Liver (tissue), 9 donors: Measurements from ENCODE around the gene ABCC8. TPM values are rescaled to one million over a fixed set of nuclear protein-coding genes. Genes with fewer than 3 reads are reported as not detected.

ENCODE experiments used
- DNase-seq: peaks from one replicate; pipeline ENCODE4 v3.0.0-alpha.2; 2017; ENCODE audit warnings: low spot score
- H3K27ac ChIP-seq, 2 donors: one replicate each; pipeline ENCODE4 v1.7.0; 2013; ENCODE audit warnings: inconsistent platforms in 2 of 2, low read length in 2 of 2, control low read depth in 1 of 2, low read depth in 1 of 2, mild to moderate bottlenecking in 1 of 2
- H3K27me3 ChIP-seq, 4 donors: one replicate each; pipeline versions ENCODE4 v1.6.1 to v1.7.0; 2013; ENCODE audit warnings: low read length in 3 of 4, inconsistent platforms in 1 of 4, mild to moderate bottlenecking in 1 of 4, moderate library complexity in 1 of 4; ENCODE audit not compliant: control insufficient read depth in 4 of 4, insufficient read depth in 4 of 4
- H3K36me3 ChIP-seq, 4 donors: one replicate each; pipeline versions ENCODE4 v1.6.1 to v1.7.0; 2013; ENCODE audit warnings: low read length in 3 of 4, mild to moderate bottlenecking in 3 of 4, low read depth in 1 of 4, moderate library complexity in 1 of 4; ENCODE audit not compliant: control insufficient read depth in 4 of 4, insufficient read depth in 3 of 4
- H3K4me1 ChIP-seq, 4 donors: one replicate each; pipeline versions ENCODE4 v1.6.1 to v1.7.0; 2013; ENCODE audit warnings: low read length in 3 of 4, mild to moderate bottlenecking in 3 of 4, moderate library complexity in 1 of 4; ENCODE audit not compliant: control insufficient read depth in 4 of 4, insufficient read depth in 4 of 4
- H3K4me3 ChIP-seq, 3 donors: one replicate each; pipeline versions ENCODE4 v1.6.1 to v1.7.0; 2013; ENCODE audit warnings: low read length in 3 of 3, control low read depth in 1 of 3, low read depth in 1 of 3, mild to moderate bottlenecking in 1 of 3
- H3K9ac ChIP-seq, 2 donors: one replicate each; pipeline ENCODE4 v1.7.0; 2013; ENCODE audit warnings: low read length in 2 of 2, mild to moderate bottlenecking in 2 of 2, moderate library complexity in 2 of 2, control low read depth in 1 of 2, low read depth in 1 of 2
- H3K9me3 ChIP-seq, 4 donors: one replicate each; pipeline versions ENCODE4 v1.6.1 to v1.7.0; 2013; ENCODE audit warnings: low read length in 3 of 4; ENCODE audit not compliant: control insufficient read depth in 4 of 4
- ATF3 ChIP-seq: IDR thresholded peaks from 2 replicates; pipeline ENCODE4 v1.6.1; 2016; ENCODE audit warnings: antibody characterized with exemption
- CTCF ChIP-seq: fragments of 150-350 bp; IDR thresholded peaks from 2 replicates; pipeline ENCODE4 v1.5.1; 2017; ENCODE audit warnings: improper control_type of control experiment, low read depth, low read length; ENCODE audit not compliant: missing input control
- EGR1 ChIP-seq, 2 donors: IDR thresholded peaks; 2 replicates each; pipeline ENCODE4 v1.6.1; 2016 to 2018; ENCODE audit warnings: antibody characterized with exemption in 2 of 2, low read depth in 2 of 2
- FOXA1 ChIP-seq: IDR thresholded peaks from 2 replicates; pipeline ENCODE4 v1.6.1; 2016; ENCODE audit warnings: antibody characterized with exemption
- FOXA2 ChIP-seq: IDR thresholded peaks from 2 replicates; pipeline ENCODE4 v1.6.1; 2016; ENCODE audit warnings: antibody characterized with exemption
- GABPA ChIP-seq, 2 donors: IDR thresholded peaks in 1 of 2; conservative IDR thresholded peaks in 1 of 2; 2 replicates each; pipeline ENCODE4 v1.6.1; 2016; ENCODE audit warnings: antibody characterized with exemption in 2 of 2, mild to moderate bottlenecking in 1 of 2, moderate library complexity in 1 of 2
- HNF4G ChIP-seq: IDR thresholded peaks from 2 replicates; pipeline ENCODE4 v1.6.1; 2016; ENCODE audit warnings: antibody characterized with exemption
- JUND ChIP-seq, 2 donors: IDR thresholded peaks; 2 replicates each; pipeline ENCODE4 v1.6.1; 2016; ENCODE audit warnings: antibody characterized with exemption in 2 of 2
- MAX ChIP-seq: IDR thresholded peaks from 2 replicates; pipeline ENCODE4 v1.6.1; 2016; ENCODE audit warnings: antibody characterized with exemption
- NR2F2 ChIP-seq: IDR thresholded peaks from 2 replicates; pipeline ENCODE4 v1.6.1; 2016; ENCODE audit warnings: antibody characterized with exemption
- RAD21 ChIP-seq, 2 donors: IDR thresholded peaks; 2 replicates each; pipeline ENCODE4 v1.6.1; 2016; ENCODE audit warnings: antibody characterized with exemption in 2 of 2, mild to moderate bottlenecking in 2 of 2
- REST ChIP-seq: IDR thresholded peaks from 2 replicates; pipeline ENCODE4 v1.6.1; 2016; ENCODE audit warnings: antibody characterized with exemption, mild to moderate bottlenecking
- RXRA ChIP-seq, 2 donors: IDR thresholded peaks; 2 replicates each; pipeline ENCODE4 v1.6.1; 2017 to 2018; ENCODE audit warnings: antibody characterized with exemption in 2 of 2, mild to moderate bottlenecking in 1 of 2
- SP1 ChIP-seq: IDR thresholded peaks from 2 replicates; pipeline ENCODE4 v1.6.1; 2018; ENCODE audit warnings: antibody characterized with exemption, mild to moderate bottlenecking
- TAF1 ChIP-seq: conservative IDR thresholded peaks from 2 replicates; pipeline ENCODE4 v1.6.1; 2016; ENCODE audit warnings: antibody characterized with exemption, mild to moderate bottlenecking
- YY1 ChIP-seq: IDR thresholded peaks from 2 replicates; pipeline ENCODE4 v1.6.1; 2016; ENCODE audit warnings: antibody characterized with exemption, mild to moderate bottlenecking
- ZBTB33 ChIP-seq: IDR thresholded peaks from 2 replicates; pipeline ENCODE4 v1.6.1; 2016; ENCODE audit warnings: antibody characterized with exemption
- WGBS: extraction: QIAGEN DNeasy Blood & Tissue Kit; methylation state at CpG from one replicate; pipeline ENCODE4 v1.1.7; 2013; 5-methylcytosine and 5-hydroxymethylcytosine counted together
- polyA plus RNA-seq, 2 donors: library from polyadenylated mRNA; stranded (reverse) in 1 of 2; unstranded in 1 of 2; fragments of 200-250 nt in 1 of 2; fragments of >200 nt in 1 of 2; fragmentation: Nextera tagmentation in 1 of 2; extraction: Ambion mirVana in 1 of 2; gene quantifications; one replicate each; pipeline versions ENCODE4 v1.2.1 to v1.2.3, GENCODE V29; 2013 to 2015
- total RNA-seq, 2 donors: library from RNA; depleted of rRNA; stranded (reverse); fragments of >200 nt; gene quantifications; one replicate each; pipeline ENCODE4 v1.2.3, GENCODE V29; 2014
- donor health status: healthy.
- donor health status: healthy.
- donor health status: healthy.
- donor health status: healthy.
- donor health status: healthy.

ABCC8 gene
- total and polyA plus RNA-seq, 4 donors, result 0.16 to 0.25 TPM; not detected in 2

GRCh38 chr11:17410606-17411379 lies 65.9 kb downstream of the ABCC8 start:
- H3K9ac ChIP-seq, result no peak overlapping the region
- H3K27me3 ChIP-seq, result no peaks in the 10 kb centered on the region
- H3K27ac ChIP-seq, result no peak overlapping the region
- no peaks in the 10 kb centered on the region for H3K36me3 ChIP-seq
- no peak for DNase-seq
- H3K9me3 ChIP-seq, result no peaks in the 10 kb centered on the region
- H3K4me3 ChIP-seq, result no peak overlapping the region
- TF ChIP-seq RXRA (IDR thresholded peaks at IDR 0.05) (no peak), GABPA (IDR thresholded peaks at IDR 0.05 in 1 of 2, conservative IDR thresholded peaks at IDR 0.05 in 1 of 2) (no peak), REST (no peak), RAD21 (IDR thresholded peaks at IDR 0.05) (no peak), MAX (no peak), ATF3 (no peak), NR2F2 (no peak), ZBTB33 (no peak), FOXA1 (no peak), TAF1 (no peak), HNF4G (no peak), EGR1 (IDR thresholded peaks at IDR 0.05; ENCODE audit: low read depth in 2 of 2) (no peak), YY1 (no peak)
- H3K4me1 ChIP-seq, result peaks cover 3 to 9% (median 6%) of the 10 kb centered on the region in 4 donors
- WGBS, result 60% methylated on average over 11 of the region's 11 CpGs

- Histone ChIP-seq H3K36me3 (no peaks in the 10 kb centered on the region), H3K27me3 (no peaks in the 10 kb centered on the region), H3K4me1 (peaks cover 4 to 14% (median 10%) of the 10 kb centered on the region in 4 donors), H3K9ac (no peak overlapping the region), H3K9me3 (no peaks in the 10 kb centered on the region), H3K4me3 (no peak overlapping the region), H3K27ac (no peak overlapping the region)
- no peak for DNase-seq
- 96% methylated on average over 7 of the region's 7 CpGs for WGBS
- no peak for TF ChIP-seq TAF1
- no peak for TF ChIP-seq ZBTB33
- TF ChIP-seq RXRA (IDR thresholded peaks at IDR 0.05), result no peak
- no peak for TF ChIP-seq MAX
- TF ChIP-seq RAD21 (IDR thresholded peaks at IDR 0.05), result no peak
- no peak for TF ChIP-seq SP1
- no peak for TF ChIP-seq CTCF
- no peak for TF ChIP-seq GABPA (IDR thresholded peaks at IDR 0.05 in 1 of 2, conservative IDR thresholded peaks at IDR 0.05 in 1 of 2)
- TF ChIP-seq FOXA1, result no peak
- no peak for TF ChIP-seq REST
- no peak for TF ChIP-seq JUND (IDR thresholded peaks at IDR 0.05)
- TF ChIP-seq FOXA2, result no peak
These were observed 68.0 kb downstream of the ABCC8 start for GRCh38 chr11:17408641-17409040.
